Endometrial microvascular endothelial cells (primary cell): ENCODE measurements around the gene PRDM8. TPM values are rescaled to one million over a fixed set of nuclear protein-coding genes. Genes with fewer than 3 reads are reported as not detected.

Experiments
- in situ Hi-C: cut with HindIII; loops from 2 replicates; pipeline ENCODE4 v1.10.0; 2017; ENCODE audit warnings: low sequenced_read_pairs, low pct_unique_long_range_greater_than_20kb; ENCODE audit errors: inconsistent ontology term
- total RNA-seq: library from RNA; depleted of rRNA; stranded (reverse); fragments of >200 nt; gene quantifications from one replicate; pipeline ENCODE4 v1.2.3, GENCODE V29; 2015; ENCODE audit errors: inconsistent ontology term

The PRDM8 gene
- total RNA-seq, 1 donor from 2014 or later = not detected

GRCh38 chr4:80182237-80182866, 15.0 kb upstream of the PRDM8 start:
- in situ Hi-C loops = no loop called here

GRCh38 chr4:80183250-80184052, 13.9 kb upstream of the PRDM8 start:
- in situ Hi-C loops = no loop called here

- in situ Hi-C loops = no loop called here
Measured at GRCh38 chr4:80184053-80184824, 13.1 kb upstream of the PRDM8 start.

GRCh38 chr4:80184825-80185756, 12.2 kb upstream of the PRDM8 start:
- in situ Hi-C loops = no loop called here

GRCh38 chr4:80185787-80186548, 11.3 kb upstream of the PRDM8 start:
- in situ Hi-C loops = no loop called here

GRCh38 chr4:80186676-80187075, 10.6 kb upstream of the PRDM8 start:
- in situ Hi-C loops = no loop called here

- in situ Hi-C loops = no loop called here
Measured at GRCh38 chr4:80187677-80188076, 9.6 kb upstream of the PRDM8 start.

- in situ Hi-C loops = no loop called here
Measured at GRCh38 chr4:80188457-80188800, 8.9 kb upstream of the PRDM8 start.

- in situ Hi-C loops = no loop called here
Measured at GRCh38 chr4:80188801-80189458, 8.4 kb upstream of the PRDM8 start.

- in situ Hi-C loops = no loop called here
Measured at GRCh38 chr4:80189581-80189955, 7.7 kb upstream of the PRDM8 start.

GRCh38 chr4:80189956-80190677, 7.2 kb upstream of the PRDM8 start:
- in situ Hi-C loops = no loop called here

GRCh38 chr4:80192252-80192866, 4.9 kb upstream of the PRDM8 start:
- in situ Hi-C loops = no loop called here

GRCh38 chr4:80192937-80193336, 4.4 kb upstream of the PRDM8 start:
- in situ Hi-C loops = no loop called here

GRCh38 chr4:80195441-80196140, 1.7 kb upstream of the PRDM8 start:
- in situ Hi-C loops = no loop called here

- in situ Hi-C loops = no loop called here
Measured at GRCh38 chr4:80196259-80196921, 913 bp upstream of the PRDM8 start.
